AG04449 (cell line): ENCODE measurements around the gene CTTNBP2.

ENCODE experiments used
- CTCF ChIA-PET: fragments of 350-600 bp; formaldehyde crosslinking; extraction: SDS; loops from one replicate; lab custom pipeline; 2021; ENCODE audit warnings: antibody characterized with exemption; lab: Yijun Ruan, JAX
- POLR2A ChIA-PET: fragments of 400-600, 350-600 bp; formaldehyde crosslinking; extraction: SDS; loops from one replicate; lab custom pipeline; 2020; ENCODE audit warnings: antibody characterized with exemption, inconsistent platforms; lab: Yijun Ruan, JAX
- DNase-seq: peaks from one replicate; pipeline ENCODE4 v3.0.0-alpha.2; 2010; ENCODE audit warnings: low read depth, low spot score
- H3K4me3 ChIP-seq: 2 replicates; pipeline ENCODE4 v1.5.1; 2011; ENCODE audit warnings: low read depth, mild to moderate bottlenecking, control low read depth, low read length
- CTCF ChIP-seq: IDR thresholded peaks from one replicate; pipeline ENCODE4 v1.5.1; 2011; ENCODE audit warnings: mild to moderate bottlenecking, moderate library complexity, low read length, control low read depth, inconsistent platforms; ENCODE audit not compliant: insufficient read depth; ENCODE audit errors: missing control alignments

CTTNBP2 gene

GRCh38 chr7:117772421-117772820 is 100.8 kb downstream of the CTTNBP2 start:
- no peak overlapping the region for H3K4me3 ChIP-seq
- TF ChIP-seq CTCF = no peak
- ChIA-PET POLR2A (no interaction called here), CTCF (no interaction called here)
- no peak for DNase-seq

GRCh38 chr7:117771756-117772155 is 101.5 kb downstream of the CTTNBP2 start:
- H3K4me3 ChIP-seq = no peak overlapping the region
- no peak for DNase-seq
- ChIA-PET POLR2A (no interaction called here), CTCF (interaction anchor here (0.8 kb wide), 1 partner anchor 313 kb away, joined by 3 read pairs; no protein-coding TSS in a partner anchor)
- TF ChIP-seq CTCF = no peak

- CTCF ChIA-PET = no interaction called here
- no peak overlapping the region for H3K4me3 ChIP-seq
- POLR2A ChIA-PET = no interaction called here
- TF ChIP-seq CTCF = no peak
- DNase-seq = no peak
These were observed 104.2 kb downstream of the CTTNBP2 start for GRCh38 chr7:117769085-117769484.

GRCh38 chr7:117767951-117768350 is 105.3 kb downstream of the CTTNBP2 start:
- POLR2A ChIA-PET = no interaction called here
- DNase-seq = no peak
- TF ChIP-seq CTCF = no peak
- H3K4me3 ChIP-seq = no peak overlapping the region
- CTCF ChIA-PET = no interaction called here

GRCh38 chr7:117766913-117767312 is 106.3 kb downstream of the CTTNBP2 start:
- TF ChIP-seq CTCF = no peak
- ChIA-PET CTCF (interaction anchor here (0.7 kb wide), 1 partner anchor 80 kb away, joined by 3 read pairs; no protein-coding TSS in a partner anchor), POLR2A (no interaction called here)
- H3K4me3 ChIP-seq = no peak overlapping the region
- DNase-seq = no peak

GRCh38 chr7:117764031-117764430 is 109.2 kb downstream of the CTTNBP2 start:
- H3K4me3 ChIP-seq = no peak overlapping the region
- no peak for TF ChIP-seq CTCF
- ChIA-PET CTCF (no interaction called here), POLR2A (no interaction called here)
- no peak for DNase-seq
